GM19043 (cell line): ENCODE results near the gene BRSK1.

Experiments
- ATAC-seq: cut with Tn5 transposase; IDR thresholded peaks from one replicate; pipeline ENCODE4 v1.9.1; 2021; ENCODE audit warnings: low read depth; ENCODE audit not compliant: unreplicated experiment

The BRSK1 gene

GRCh38 chr19:55350620-55351315 is 67.0 kb downstream of the BRSK1 start:
- no peak for ATAC-seq

- no peak for ATAC-seq
Observed at GRCh38 chr19:55352040-55352439, 68.2 kb downstream of the BRSK1 start.

GRCh38 chr19:55352549-55353145 is 68.8 kb downstream of the BRSK1 start:
- no peak for ATAC-seq

- no peak for ATAC-seq
Observed at GRCh38 chr19:55353356-55353802, 69.6 kb downstream of the BRSK1 start.

GRCh38 chr19:55353803-55354697 is 70.3 kb downstream of the BRSK1 start:
- ATAC-seq, result no peak

- no peak for ATAC-seq
Observed at GRCh38 chr19:55354698-55355212, 71.0 kb downstream of the BRSK1 start, which contains the start of gene COX6B2. Gene COX6B2, minus strand, starts transcription at chr19:55354719. Its CDS starts 198 bp downstream, at chr19:55354521.

- no peak for ATAC-seq
Observed at GRCh38 chr19:55355213-55355821, 71.5 kb downstream of the BRSK1 start.

GRCh38 chr19:55358493-55358892 is 74.7 kb downstream of the BRSK1 start:
- no peak for ATAC-seq

- ATAC-seq, result no peak
Observed at GRCh38 chr19:55358943-55359908, 75.4 kb downstream of the BRSK1 start.

GRCh38 chr19:55360902-55361301 is 77.1 kb downstream of the BRSK1 start:
- ATAC-seq, result no peak
